Keratinocyte (primary cell): ENCODE results near the gene ZNG1A.

Experiments used
- EZH2 ChIP-seq: IDR thresholded peaks from one replicate; pipeline ENCODE4 v1.6.1; 2012; ENCODE audit warnings: inconsistent platforms, mild to moderate bottlenecking, low read length, moderate library complexity
- TF ChIP-seq, protein P1 (sequence below), 3 experiments: IDR thresholded peaks in 1 of 3; conservative IDR thresholded peaks in 1 of 3; optimal IDR thresholded peaks in 1 of 3; 2 replicates in 2 of 3; 3 replicates in 1 of 3; pipeline versions ENCODE3 to v1.5.1; 2011; ENCODE audit warnings: low read length in 3 of 3, mild to moderate bottlenecking in 3 of 3, moderate library complexity in 2 of 3, control low read depth in 1 of 3, inconsistent platforms in 1 of 3; ENCODE audit not compliant: insufficient read depth in 2 of 3; ENCODE audit errors: extremely low read depth in 1 of 3

- TF ChIP-seq, protein P1, sequence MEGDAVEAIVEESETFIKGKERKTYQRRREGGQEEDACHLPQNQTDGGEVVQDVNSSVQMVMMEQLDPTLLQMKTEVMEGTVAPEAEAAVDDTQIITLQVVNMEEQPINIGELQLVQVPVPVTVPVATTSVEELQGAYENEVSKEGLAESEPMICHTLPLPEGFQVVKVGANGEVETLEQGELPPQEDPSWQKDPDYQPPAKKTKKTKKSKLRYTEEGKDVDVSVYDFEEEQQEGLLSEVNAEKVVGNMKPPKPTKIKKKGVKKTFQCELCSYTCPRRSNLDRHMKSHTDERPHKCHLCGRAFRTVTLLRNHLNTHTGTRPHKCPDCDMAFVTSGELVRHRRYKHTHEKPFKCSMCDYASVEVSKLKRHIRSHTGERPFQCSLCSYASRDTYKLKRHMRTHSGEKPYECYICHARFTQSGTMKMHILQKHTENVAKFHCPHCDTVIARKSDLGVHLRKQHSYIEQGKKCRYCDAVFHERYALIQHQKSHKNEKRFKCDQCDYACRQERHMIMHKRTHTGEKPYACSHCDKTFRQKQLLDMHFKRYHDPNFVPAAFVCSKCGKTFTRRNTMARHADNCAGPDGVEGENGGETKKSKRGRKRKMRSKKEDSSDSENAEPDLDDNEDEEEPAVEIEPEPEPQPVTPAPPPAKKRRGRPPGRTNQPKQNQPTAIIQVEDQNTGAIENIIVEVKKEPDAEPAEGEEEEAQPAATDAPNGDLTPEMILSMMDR (optimal IDR thresholded peaks at IDR 0.05 in 1 of 3, IDR thresholded peaks at IDR 0.05 in 1 of 3, conservative IDR thresholded peaks at IDR 0.05 in 1 of 3; ENCODE audit: extremely low read depth in 1 of 3, insufficient read depth in 2 of 3, low read length in 3 of 3), result no peak
- no peak for TF ChIP-seq EZH2
These were observed 41.0 kb upstream of the ZNG1A start for GRCh38 chr9:219670-220365.
